ENCODE measurements around the gene PITPNC1.
A peak's percentile ranks its signal among the peaks of the same experiment; 100 is the strongest.
"Not testable (repeated sequence)": the region's sequence is repeated elsewhere in the genome, so short reads cannot be mapped to it uniquely, and the experiment has no call there.

Gene PITPNC1

GRCh38 chr17:67577429-67578141, 200.5 kb downstream of the PITPNC1 start:
- Histone ChIP-seq H2BK5ac (ENCODE audit: low read length) (no peak overlapping the region), H2BK15ac (ENCODE audit: low read length) (no peak overlapping the region), H2AK5ac (ENCODE audit: low read depth, low read length) (no peak overlapping the region), H3K9ac (ENCODE audit: low read depth, low read length, poor library complexity) (no peak overlapping the region), H2AFZ (ENCODE audit: low read length) (peak overlapping the region; percentile 8), H3K27ac (replicated peaks; ENCODE audit: low read length) (no peak overlapping the region), H3K4me2 (ENCODE audit: insufficient read depth, low read length, poor library complexity, severe bottlenecking) (no peak overlapping the region), H2BK120ac (ENCODE audit: low read depth, low read length) (no peak overlapping the region), H3K4me1 (ENCODE audit: control insufficient read depth in 2 of 2, insufficient read depth in 1 of 2, low read depth in 1 of 2, low read length in 2 of 2) (peaks cover 4 to 10% of the 10 kb centered on the region in 2 donors), H3K18ac (ENCODE audit: low read length) (no peak overlapping the region), H3K27me3 (ENCODE audit: control insufficient read depth in 3 of 3, insufficient read depth in 3 of 3, low read depth in 1 of 3, low read length in 3 of 3) (no peaks in the 10 kb centered on the region), H3K14ac (ENCODE audit: low read length) (no peak overlapping the region), H3K79me1 (ENCODE audit: low read depth, low read length) (no peaks in the 10 kb centered on the region), H3K9me3 (replicated peaks in 1 of 2; ENCODE audit: control insufficient read depth in 2 of 2, insufficient read depth in 1 of 2, low read depth in 1 of 2, low read length in 2 of 2) (no peaks in the 10 kb centered on the region), H4K91ac (ENCODE audit: low read depth, low read length, poor library complexity) (no peak overlapping the region), H3K36me3 (replicated peaks in 1 of 2; ENCODE audit: control insufficient read depth in 2 of 2, insufficient read depth in 2 of 2, low read length in 2 of 2) (no peaks in the 10 kb centered on the region), H3K4ac (ENCODE audit: low read length) (no peak overlapping the region), H4K8ac (ENCODE audit: low read depth, low read length) (no peak overlapping the region), H3K23ac (ENCODE audit: low read depth, low read length, poor library complexity) (no peak overlapping the region), H2BK12ac (ENCODE audit: low read length) (no peak overlapping the region), H3K4me3 (ENCODE audit: low read length in 2 of 2) (peak overlapping the region in 1 of 2 donors; percentile 10)
- peak; percentile 4 for DNase-seq (ENCODE audit: low spot score)
- WGBS, 2 donors (ENCODE audit: extremely low coverage in 2 of 2, insufficient read length in 2 of 2, insufficient replicate concordance in 1 of 2): no CpG with 5 or more reads among the region's 8 CpGs

- H3K27ac ChIP-seq (replicated peaks; ENCODE audit: low read length): no peak overlapping the region
- no peak overlapping the region for H3K9ac ChIP-seq (ENCODE audit: low read depth, low read length, poor library complexity)
- H2BK5ac ChIP-seq (ENCODE audit: low read length): no peak overlapping the region
- no peak overlapping the region for H3K14ac ChIP-seq (ENCODE audit: low read length)
- H3K27me3 ChIP-seq (ENCODE audit: control insufficient read depth in 3 of 3, insufficient read depth in 3 of 3, low read depth in 1 of 3, low read length in 3 of 3): no peaks in the 10 kb centered on the region
- no peak overlapping the region for H2AK5ac ChIP-seq (ENCODE audit: low read depth, low read length)
- H2BK15ac ChIP-seq (ENCODE audit: low read length): no peak overlapping the region
- H2BK12ac ChIP-seq (ENCODE audit: low read length): no peak overlapping the region
- H3K79me1 ChIP-seq (ENCODE audit: low read depth, low read length): no peaks in the 10 kb centered on the region
- H3K23ac ChIP-seq (ENCODE audit: low read depth, low read length, poor library complexity): no peak overlapping the region
- peak overlapping the region; percentile 8 for H2AFZ ChIP-seq (ENCODE audit: low read length)
- no peak overlapping the region for H3K18ac ChIP-seq (ENCODE audit: low read length)
- H2BK120ac ChIP-seq (ENCODE audit: low read depth, low read length): no peak overlapping the region
- no peak overlapping the region for H4K8ac ChIP-seq (ENCODE audit: low read depth, low read length)
- peak; percentile 9 for DNase-seq (ENCODE audit: low spot score)
- no peak overlapping the region for H4K91ac ChIP-seq (ENCODE audit: low read depth, low read length, poor library complexity)
- no peak overlapping the region for H3K4ac ChIP-seq (ENCODE audit: low read length)
- no peaks in the 10 kb centered on the region for H3K9me3 ChIP-seq (replicated peaks in 1 of 2; ENCODE audit: control insufficient read depth in 2 of 2, insufficient read depth in 1 of 2, low read depth in 1 of 2, low read length in 2 of 2)
- no peak overlapping the region for H3K4me2 ChIP-seq (ENCODE audit: insufficient read depth, low read length, poor library complexity, severe bottlenecking)
- H3K36me3 ChIP-seq (replicated peaks in 1 of 2; ENCODE audit: control insufficient read depth in 2 of 2, insufficient read depth in 2 of 2, low read length in 2 of 2): no peaks in the 10 kb centered on the region
- H3K4me3 ChIP-seq (ENCODE audit: low read length in 2 of 2): peak overlapping the region in 1 of 2 donors; percentile 10
- WGBS, 2 donors (ENCODE audit: extremely low coverage in 2 of 2, insufficient read length in 2 of 2, insufficient replicate concordance in 1 of 2): no CpG with 5 or more reads among the region's 5 CpGs
- H3K4me1 ChIP-seq (ENCODE audit: control insufficient read depth in 2 of 2, insufficient read depth in 1 of 2, low read depth in 1 of 2, low read length in 2 of 2): peaks cover 4 to 10% of the 10 kb centered on the region in 2 donors
These were observed 201.0 kb downstream of the PITPNC1 start for GRCh38 chr17:67578142-67578457.

- not testable (repeated sequence) for H2AFZ ChIP-seq (ENCODE audit: low read length); H4K91ac ChIP-seq (ENCODE audit: low read depth, low read length, poor library complexity); H3K36me3 ChIP-seq (replicated peaks in 1 of 2; ENCODE audit: control insufficient read depth in 2 of 2, insufficient read depth in 2 of 2, low read length in 2 of 2); H3K27ac ChIP-seq (replicated peaks; ENCODE audit: low read length); H3K79me1 ChIP-seq (ENCODE audit: low read depth, low read length); H2BK15ac ChIP-seq (ENCODE audit: low read length); H3K4me2 ChIP-seq (ENCODE audit: insufficient read depth, low read length, poor library complexity, severe bottlenecking); DNase-seq (ENCODE audit: low spot score); H3K18ac ChIP-seq (ENCODE audit: low read length); H3K9ac ChIP-seq (ENCODE audit: low read depth, low read length, poor library complexity); H2BK5ac ChIP-seq (ENCODE audit: low read length); H3K4ac ChIP-seq (ENCODE audit: low read length); H3K23ac ChIP-seq (ENCODE audit: low read depth, low read length, poor library complexity); H2BK12ac ChIP-seq (ENCODE audit: low read length); H3K14ac ChIP-seq (ENCODE audit: low read length); H4K8ac ChIP-seq (ENCODE audit: low read depth, low read length); H2BK120ac ChIP-seq (ENCODE audit: low read depth, low read length); H3K9me3 ChIP-seq (replicated peaks in 1 of 2; ENCODE audit: control insufficient read depth in 2 of 2, insufficient read depth in 1 of 2, low read depth in 1 of 2, low read length in 2 of 2); H3K27me3 ChIP-seq (ENCODE audit: control insufficient read depth in 3 of 3, insufficient read depth in 3 of 3, low read depth in 1 of 3, low read length in 3 of 3); H2AK5ac ChIP-seq (ENCODE audit: low read depth, low read length); H3K4me3 ChIP-seq (ENCODE audit: low read length in 2 of 2); H3K4me1 ChIP-seq (ENCODE audit: control insufficient read depth in 2 of 2, insufficient read depth in 1 of 2, low read depth in 1 of 2, low read length in 2 of 2)
- no CpG with 5 or more reads among the region's 9 CpGs for WGBS, 2 donors (ENCODE audit: extremely low coverage in 2 of 2, insufficient read length in 2 of 2, insufficient replicate concordance in 1 of 2)
These were observed 201.8 kb downstream of the PITPNC1 start for GRCh38 chr17:67578679-67579405.

- Histone ChIP-seq H3K4me2 (ENCODE audit: insufficient read depth, low read length, poor library complexity, severe bottlenecking) (no peak overlapping the region), H3K18ac (ENCODE audit: low read length) (peak overlapping the region; percentile 67), H3K14ac (ENCODE audit: low read length) (no peak overlapping the region), H3K36me3 (replicated peaks in 1 of 2; ENCODE audit: control insufficient read depth in 2 of 2, insufficient read depth in 2 of 2, low read length in 2 of 2) (peaks cover 0 to 2% of the 10 kb centered on the region in 2 donors), H2BK12ac (ENCODE audit: low read length) (no peak overlapping the region), H3K4ac (ENCODE audit: low read length) (no peak overlapping the region), H3K9me3 (replicated peaks in 1 of 2; ENCODE audit: control insufficient read depth in 2 of 2, insufficient read depth in 1 of 2, low read depth in 1 of 2, low read length in 2 of 2) (no peaks in the 10 kb centered on the region), H2BK15ac (ENCODE audit: low read length) (no peak overlapping the region), H2BK120ac (ENCODE audit: low read depth, low read length) (no peak overlapping the region), H3K4me1 (ENCODE audit: control insufficient read depth in 2 of 2, insufficient read depth in 1 of 2, low read depth in 1 of 2, low read length in 2 of 2) (peaks cover 3 to 7% of the 10 kb centered on the region in 2 donors), H3K27me3 (ENCODE audit: control insufficient read depth in 3 of 3, insufficient read depth in 3 of 3, low read depth in 1 of 3, low read length in 3 of 3) (no peaks in the 10 kb centered on the region), H3K27ac (replicated peaks; ENCODE audit: low read length) (no peak overlapping the region), H2AFZ (ENCODE audit: low read length) (no peak overlapping the region), H2BK5ac (ENCODE audit: low read length) (no peak overlapping the region), H3K9ac (ENCODE audit: low read depth, low read length, poor library complexity) (no peak overlapping the region), H3K79me1 (ENCODE audit: low read depth, low read length) (no peaks in the 10 kb centered on the region), H2AK5ac (ENCODE audit: low read depth, low read length) (no peak overlapping the region), H4K91ac (ENCODE audit: low read depth, low read length, poor library complexity) (no peak overlapping the region), H3K4me3 (ENCODE audit: low read length in 2 of 2) (no peak overlapping the region), H3K23ac (ENCODE audit: low read depth, low read length, poor library complexity) (no peak overlapping the region), H4K8ac (ENCODE audit: low read depth, low read length) (no peak overlapping the region)
- DNase-seq (ENCODE audit: low spot score): no peak
- no CpG with 5 or more reads among the region's 6 CpGs for WGBS, 2 donors (ENCODE audit: extremely low coverage in 2 of 2, insufficient read length in 2 of 2, insufficient replicate concordance in 1 of 2)
These were observed 205.6 kb downstream of the PITPNC1 start for GRCh38 chr17:67582673-67583081.

All from neuronal stem cell (in vitro differentiated cells).